Measurements from ENCODE around the gene RNF39. TPM values are rescaled to one million over a fixed set of nuclear protein-coding genes. Genes with fewer than 3 reads are reported as not detected.
A peak's percentile ranks its signal among the peaks of the same experiment; 100 is the strongest.

Gene RNF39
- total and polyA plus RNA-seq, 2 of the 13 experiments (the other 11 are each of a cell fraction or from before 2014, with no cell fraction given) = 0.13 to 1.8 TPM

GRCh38 chr6:30102970-30103871, 27.7 kb upstream of the RNF39 start (continued):
- TF ChIP-seq ELF1 (CRISPR knock-in tag; IDR thresholded peaks at IDR 0.05) (peak; percentile 26; the same call in 1 of the 2 replicates), ZNF597 (CRISPR knock-in tag; IDR thresholded peaks at IDR 0.05) (no peak), ONECUT2 (CRISPR knock-in tag; IDR thresholded peaks at IDR 0.05) (0 out of 2 replicates have a peak, but pooled peaks have one; percentile 7), POLR2AphosphoS2 (IDR thresholded peaks at IDR 0.05; ENCODE audit: low read depth, low read length) (no peak), ZNF317 (CRISPR knock-in tag; IDR thresholded peaks at IDR 0.05) (0 out of 2 replicates have a peak, but pooled peaks have one; percentile 32), REST (IDR thresholded peaks at IDR 0.05; ENCODE audit: borderline replicate concordance in 1 of 2, low read depth in 1 of 2, low read length in 2 of 2) (no peak), MXD4 (CRISPR knock-in tag; IDR thresholded peaks at IDR 0.05) (peak; percentile 63), KMT2B (CRISPR knock-in tag; IDR thresholded peaks at IDR 0.05) (no peak), MIER2 (CRISPR knock-in tag; IDR thresholded peaks at IDR 0.05) (no peak), ATF1 (CRISPR knock-in tag; IDR thresholded peaks at IDR 0.05) (no peak), ZNF274 (CRISPR knock-in tag; IDR thresholded peaks at IDR 0.05) (no peak), XRCC5 (optimal IDR thresholded peaks at IDR 0.05; ENCODE audit: low read length) (peak; percentile 88), HOXA7 (CRISPR knock-in tag; IDR thresholded peaks at IDR 0.05) (no peak), ZNF775 (CRISPR knock-in tag; IDR thresholded peaks at IDR 0.05; ENCODE audit: borderline replicate concordance) (no peak), ZBED4 (CRISPR knock-in tag; IDR thresholded peaks at IDR 0.05; ENCODE audit: borderline replicate concordance) (peak; percentile 78), ZNF749 (CRISPR knock-in tag; IDR thresholded peaks at IDR 0.05; ENCODE audit: borderline replicate concordance) (no peak), RARA (CRISPR knock-in tag; IDR thresholded peaks at IDR 0.05) (0 out of 2 replicates have a peak, but pooled peaks have one; percentile 46), ZNF83 (CRISPR knock-in tag; IDR thresholded peaks at IDR 0.05; ENCODE audit: borderline replicate concordance) (no peak)
- TF ChIP-seq, protein P1, sequence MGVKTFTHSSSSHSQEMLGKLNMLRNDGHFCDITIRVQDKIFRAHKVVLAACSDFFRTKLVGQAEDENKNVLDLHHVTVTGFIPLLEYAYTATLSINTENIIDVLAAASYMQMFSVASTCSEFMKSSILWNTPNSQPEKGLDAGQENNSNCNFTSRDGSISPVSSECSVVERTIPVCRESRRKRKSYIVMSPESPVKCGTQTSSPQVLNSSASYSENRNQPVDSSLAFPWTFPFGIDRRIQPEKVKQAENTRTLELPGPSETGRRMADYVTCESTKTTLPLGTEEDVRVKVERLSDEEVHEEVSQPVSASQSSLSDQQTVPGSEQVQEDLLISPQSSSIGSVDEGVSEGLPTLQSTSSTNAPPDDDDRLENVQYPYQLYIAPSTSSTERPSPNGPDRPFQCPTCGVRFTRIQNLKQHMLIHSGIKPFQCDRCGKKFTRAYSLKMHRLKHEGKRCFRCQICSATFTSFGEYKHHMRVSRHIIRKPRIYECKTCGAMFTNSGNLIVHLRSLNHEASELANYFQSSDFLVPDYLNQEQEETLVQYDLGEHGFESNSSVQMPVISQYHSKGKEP (CRISPR knock-in tag; IDR thresholded peaks at IDR 0.05) = 0 out of 2 replicates have a peak, but pooled peaks have one; percentile 20

All from HepG2 (cell line).